CD14-positive monocyte (primary cell): ENCODE measurements around the gene PA2G4. TPM values are rescaled to one million over a fixed set of nuclear protein-coding genes. Genes with fewer than 3 reads are reported as not detected.
A peak's percentile ranks its signal among the peaks of the same experiment; 100 is the strongest.

Experiments
- DNase-seq, 3 donors: peaks; one replicate each; pipeline ENCODE4 v3.0.0-alpha.2; 2011 to 2022
- H2AFZ ChIP-seq: 2 replicates; pipeline ENCODE4 v1.6.0; 2012; ENCODE audit warnings: mild to moderate bottlenecking, low read depth, low read length, inconsistent platforms; ENCODE audit not compliant: insufficient read depth, poor library complexity, severe bottlenecking
- H3K27ac ChIP-seq, 2 donors: 1 replicate in 1 of 2; 2 replicates in 1 of 2; pipeline ENCODE4 v1.5.1; 2012 to 2013; ENCODE audit warnings: low read length in 2 of 2, control low read depth in 1 of 2, inconsistent platforms in 1 of 2, low read depth in 1 of 2, mild to moderate bottlenecking in 1 of 2
- H3K27me3 ChIP-seq, 2 donors: one replicate each; pipeline versions ENCODE4 v1.6.0 to v1.6.1; 2011 to 2013; ENCODE audit warnings: low read length in 2 of 2; ENCODE audit not compliant: control insufficient read depth in 2 of 2, insufficient read depth in 2 of 2
- H3K36me3 ChIP-seq, 2 donors: replicated peaks in 1 of 2; 1 replicate in 1 of 2; 2 replicates in 1 of 2; pipeline versions ENCODE4 v1.5.1 to v1.6.1; 2012 to 2013; ENCODE audit warnings: low read length in 2 of 2, control low read depth in 1 of 2, inconsistent platforms in 1 of 2, mild to moderate bottlenecking in 1 of 2; ENCODE audit not compliant: insufficient read depth in 2 of 2, control insufficient read depth in 1 of 2
- H3K4me1 ChIP-seq, 2 donors: 1 replicate in 1 of 2; 2 replicates in 1 of 2; pipeline versions ENCODE4 v1.5.1 to v1.6.1; 2012 to 2013; ENCODE audit warnings: low read length in 2 of 2, control low read depth in 1 of 2, inconsistent platforms in 1 of 2, mild to moderate bottlenecking in 1 of 2, moderate library complexity in 1 of 2; ENCODE audit not compliant: insufficient read depth in 2 of 2, control insufficient read depth in 1 of 2
- H3K4me2 ChIP-seq: replicated peaks from 2 replicates; pipeline ENCODE3; 2012; ENCODE audit warnings: low read length, moderate library complexity, mild to moderate bottlenecking; ENCODE audit not compliant: poor library complexity, severe bottlenecking; ENCODE audit errors: extremely low read depth
- H3K4me3 ChIP-seq, 3 experiments: fragments of 200-600 bp in 1 of 3; sonication (generic) in 1 of 3; replicated peaks in 1 of 3; 1 replicate in 2 of 3; 2 replicates in 1 of 3; pipeline ENCODE4 v1.5.1; 2011 to 2013; ENCODE audit warnings: low read length in 3 of 3, mild to moderate bottlenecking in 3 of 3, control low read depth in 2 of 3, low read depth in 2 of 3, inconsistent platforms in 1 of 3, moderate library complexity in 1 of 3
- H3K79me2 ChIP-seq: 2 replicates; pipeline ENCODE4 v1.6.0; 2012; ENCODE audit warnings: mild to moderate bottlenecking, control low read depth, inconsistent platforms, low read length, moderate library complexity; ENCODE audit not compliant: insufficient read depth
- H3K9ac ChIP-seq: 2 replicates; pipeline ENCODE4 v1.6.0; 2017; ENCODE audit warnings: low read length, mild to moderate bottlenecking; ENCODE audit not compliant: insufficient read depth, poor library complexity, severe bottlenecking
- H3K9me3 ChIP-seq, 2 donors: replicated peaks in 1 of 2; 1 replicate in 1 of 2; 2 replicates in 1 of 2; pipeline versions ENCODE4 v1.5.1 to v1.6.1; 2012 to 2013; ENCODE audit warnings: low read length in 2 of 2, control low read depth in 1 of 2; ENCODE audit not compliant: control insufficient read depth in 1 of 2, insufficient read depth in 1 of 2
- H4K20me1 ChIP-seq: 2 replicates; pipeline ENCODE4 v1.6.0; 2012; ENCODE audit warnings: mild to moderate bottlenecking, low read length, control low read depth, moderate library complexity; ENCODE audit not compliant: insufficient read depth
- H3K27ac Mint-ChIP-seq, 7 donors: one replicate each; pipeline ENCODE4 v1.8.0; 2020; ENCODE audit warnings: mild to moderate bottlenecking in 7 of 7, mixed read lengths in 7 of 7, moderate library complexity in 6 of 7, inconsistent platforms in 2 of 7
- H3K27me3 Mint-ChIP-seq, 3 donors: one replicate each; pipeline ENCODE4 v1.8.0; 2021 to 2022; ENCODE audit warnings: low read depth in 3 of 3, mild to moderate bottlenecking in 3 of 3, mixed read lengths in 3 of 3, moderate library complexity in 3 of 3, inconsistent platforms in 1 of 3
- H3K36me3 Mint-ChIP-seq, 2 donors: one replicate each; pipeline ENCODE4 v1.8.0; 2020; ENCODE audit warnings: mixed read lengths in 2 of 2, inconsistent platforms in 1 of 2, mild to moderate bottlenecking in 1 of 2
- H3K4me1 Mint-ChIP-seq: one replicate; pipeline ENCODE4 v1.8.0; 2020; ENCODE audit warnings: mild to moderate bottlenecking, mixed read lengths
- H3K4me3 Mint-ChIP-seq, 2 donors: one replicate each; pipeline ENCODE4 v1.8.0; 2020; ENCODE audit warnings: mild to moderate bottlenecking in 2 of 2, mixed read lengths in 2 of 2, moderate library complexity in 1 of 2
- H3K9me3 Mint-ChIP-seq, 7 donors: one replicate each; pipeline ENCODE4 v1.8.0; 2020 to 2022; ENCODE audit warnings: mixed read lengths in 7 of 7, mild to moderate bottlenecking in 6 of 7, moderate library complexity in 6 of 7, inconsistent platforms in 2 of 7
- CTCF ChIP-seq: fragments of 200-600 bp; IDR thresholded peaks from one replicate; pipeline ENCODE4 v1.8.0; 2022; ENCODE audit warnings: antibody characterized with exemption, mild to moderate bottlenecking
- WGBS: methylation state at CpG from one replicate; pipeline ENCODE4 v1.1.5; 2013; ENCODE audit warnings: missing lambda C conversion rate; ENCODE audit not compliant: insufficient coverage; 5-methylcytosine and 5-hydroxymethylcytosine counted together
- intact Hi-C, 2 donors: fragments of 100-400 bp; cut with micrococcal nuclease; formaldehyde crosslinking; loops; one replicate each; pipeline versions ENCODE4 v1.15.0 to v1.15.1; 2023
- polyA plus RNA-seq, 3 donors: library from polyadenylated mRNA; depleted of rRNA in 1 of 3; unstranded in 2 of 3; stranded (reverse) in 1 of 3; fragments of 300-500 nt in 2 of 3; fragments of >200 nt in 1 of 3; fragmentation: Illumina TruSeq in 2 of 3; gene quantifications; 1 replicate in 2 of 3; 2 replicates in 1 of 3; pipeline ENCODE4 v1.2.3, GENCODE V29; 2012 to 2021

PA2G4 gene
- polyA plus RNA-seq, 3 donors, result 83.0 to 84.2 (median 83.0) TPM

GRCh38 chr12:56103066-56103711 is 1.2 kb upstream of the PA2G4 start:
- H3K4me1 ChIP-seq, result peaks cover 19 to 23% of the 10 kb centered on the region in 2 donors
- H4K20me1 ChIP-seq, result peaks cover 8% of the 10 kb centered on the region
- Mint-ChIP-seq H3K4me1 (peaks cover 23% of the 10 kb centered on the region), H3K27me3 (peaks cover 0 to 7% (median 4%) of the 10 kb centered on the region in 3 donors), H3K36me3 (peaks cover 16 to 19% of the 10 kb centered on the region in 2 donors), H3K9me3 (peaks cover 0 to 1% (median 0%) of the 10 kb centered on the region in 7 donors), H3K27ac (no peak overlapping the region), H3K4me3 (peak overlapping the region in 1 of 2 donors; percentile 99)
- peaks cover 35% of the 10 kb centered on the region for H3K79me2 ChIP-seq
- H3K27ac ChIP-seq, result no peak overlapping the region
- peak overlapping the region; percentile 81 for H3K4me2 ChIP-seq
- no peak for TF ChIP-seq CTCF
- H3K4me3 ChIP-seq, result peak overlapping the region in 1 of 3 experiments; percentile 85
- H2AFZ ChIP-seq, result peak overlapping the region; percentile 84
- no peak for DNase-seq
- no peaks in the 10 kb centered on the region for H3K27me3 ChIP-seq
- no peaks in the 10 kb centered on the region for H3K9me3 ChIP-seq
- WGBS, result 0% methylated on average over 1 of the region's 6 CpGs
- H3K9ac ChIP-seq, result no peak overlapping the region
- intact Hi-C loops, result loop anchor here in 1 of 2 donors (5.0 to 10.0 kb wide), 2 partner anchors 61 to 108 kb away; partner anchors contain the start of genes RPS26 and SUOX
- H3K36me3 ChIP-seq, result peaks cover 15 to 19% of the 10 kb centered on the region in 2 donors

DNA sequence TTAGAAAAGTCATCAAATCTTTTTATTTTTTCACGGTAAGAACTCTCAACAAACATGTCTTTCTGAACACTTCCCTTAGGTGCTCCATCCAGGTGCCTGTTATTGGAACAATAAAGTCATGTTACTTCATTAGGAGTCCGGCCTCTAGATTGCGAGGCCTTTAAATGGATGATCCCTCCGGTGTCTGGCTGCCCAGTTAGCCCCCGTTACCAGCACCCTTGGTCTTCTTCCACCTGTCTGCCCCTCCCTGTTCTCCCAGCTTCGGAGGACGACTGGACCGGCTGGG is 593 bp upstream of the PA2G4 start:
- DNase-seq, result no peak
- peak overlapping the region; percentile 81 for H3K4me2 ChIP-seq
- H3K4me1 Mint-ChIP-seq, result peaks cover 23% of the 10 kb centered on the region
- H3K27ac Mint-ChIP-seq, result peak overlapping the region; percentile 78 to 96 (median 93)
- H3K4me3 ChIP-seq, result peak overlapping the region; percentile 69 to 85 (median 83)
- peaks cover 19 to 23% of the 10 kb centered on the region in 2 donors for H3K4me1 ChIP-seq
- H3K27ac ChIP-seq, result peak overlapping the region; percentile 43 to 77
- H3K27me3 Mint-ChIP-seq, result peaks cover 0 to 7% (median 4%) of the 10 kb centered on the region in 3 donors
- peaks cover 19 to 24% of the 10 kb centered on the region in 2 donors for H3K36me3 ChIP-seq
- peaks cover 0 to 1% (median 0%) of the 10 kb centered on the region in 7 donors for H3K9me3 Mint-ChIP-seq
- intact Hi-C loops, result loop anchor here in 1 of 2 donors (5.0 to 10.0 kb wide), 2 partner anchors 61 to 109 kb away; partner anchors contain the start of genes RPS26 and SUOX
- no peaks in the 10 kb centered on the region for H3K27me3 ChIP-seq
- H3K9me3 ChIP-seq, result no peaks in the 10 kb centered on the region
- WGBS, result 7% methylated on average over 8 of the region's 8 CpGs
- H2AFZ ChIP-seq, result peak overlapping the region; percentile 84
- peaks cover 22 to 25% of the 10 kb centered on the region in 2 donors for H3K36me3 Mint-ChIP-seq
- H3K9ac ChIP-seq, result peak overlapping the region; percentile 79
- peaks cover 35% of the 10 kb centered on the region for H3K79me2 ChIP-seq
- H4K20me1 ChIP-seq, result peaks cover 8% of the 10 kb centered on the region
- no peak for TF ChIP-seq CTCF
- H3K4me3 Mint-ChIP-seq, result peak overlapping the region; percentile 99
